Measurements from ENCODE around the gene GRAP2.
A peak's percentile ranks its signal among the peaks of the same experiment; 100 is the strongest.
"Not testable (repeated sequence)": the region's sequence is repeated elsewhere in the genome, so short reads cannot be mapped to it uniquely, and the experiment has no call there.

Gene GRAP2

GRCh38 chr22:39896313-39896996, 4.4 kb upstream of the GRAP2 start:
- DNase-seq (ENCODE audit: low read depth in 2 of 2, low spot score in 1 of 2) = no peak

DNA sequence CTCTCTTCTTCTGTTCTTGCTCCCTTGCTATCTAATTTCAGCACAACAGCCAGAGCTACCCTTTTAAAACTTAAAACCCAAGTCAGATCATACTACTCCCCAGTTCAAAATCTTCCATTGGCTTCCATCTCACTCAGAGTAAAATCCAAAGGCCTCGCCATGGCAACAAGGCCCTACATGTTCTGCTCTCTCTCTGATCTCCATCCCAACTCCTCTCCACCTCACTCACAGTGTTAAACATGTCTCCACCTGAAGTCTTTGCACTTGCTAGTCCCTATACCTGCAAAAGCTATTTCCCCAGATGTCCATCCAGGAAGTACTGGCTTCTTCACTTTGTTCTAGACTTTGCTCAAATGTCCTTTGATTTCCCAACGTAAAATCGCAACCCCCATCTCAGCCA, 3.0 kb upstream of the GRAP2 start:
- no peak for DNase-seq (ENCODE audit: low read depth in 2 of 2, low spot score in 1 of 2)

GRCh38 chr22:39898997-39899396, 1.9 kb upstream of the GRAP2 start:
- DNase-seq (ENCODE audit: low read depth in 2 of 2, low spot score in 1 of 2) = no peak

GRCh38 chr22:39901565-39902146, 772 bp downstream of the GRAP2 start:
- DNase-seq (ENCODE audit: low read depth in 2 of 2, low spot score in 1 of 2) = no peak

GRCh38 chr22:39904024-39904423, 3.1 kb downstream of the GRAP2 start:
- not testable (repeated sequence) for DNase-seq (ENCODE audit: low read depth in 2 of 2, low spot score in 1 of 2)

- DNase-seq (ENCODE audit: low read depth in 2 of 2, low spot score in 1 of 2) = no peak
Observed at GRCh38 chr22:39904862-39905261, 4.0 kb downstream of the GRAP2 start.

GRCh38 chr22:39905687-39906086, 4.8 kb downstream of the GRAP2 start:
- no peak for DNase-seq (ENCODE audit: low read depth in 2 of 2, low spot score in 1 of 2)

GRCh38 chr22:39906207-39906606, 5.3 kb downstream of the GRAP2 start:
- no peak for DNase-seq (ENCODE audit: low read depth in 2 of 2, low spot score in 1 of 2)

- DNase-seq (ENCODE audit: low read depth in 2 of 2, low spot score in 1 of 2) = no peak
Observed at GRCh38 chr22:39907047-39907446, 6.2 kb downstream of the GRAP2 start.

- no peak for DNase-seq (ENCODE audit: low read depth in 2 of 2, low spot score in 1 of 2)
Observed at GRCh38 chr22:39907605-39908097, 6.8 kb downstream of the GRAP2 start.

GRCh38 chr22:39908136-39908535, 7.3 kb downstream of the GRAP2 start:
- no peak for DNase-seq (ENCODE audit: low read depth in 2 of 2, low spot score in 1 of 2)

GRCh38 chr22:39908737-39909136, 7.9 kb downstream of the GRAP2 start:
- DNase-seq (ENCODE audit: low read depth in 2 of 2, low spot score in 1 of 2) = no peak

DNA sequence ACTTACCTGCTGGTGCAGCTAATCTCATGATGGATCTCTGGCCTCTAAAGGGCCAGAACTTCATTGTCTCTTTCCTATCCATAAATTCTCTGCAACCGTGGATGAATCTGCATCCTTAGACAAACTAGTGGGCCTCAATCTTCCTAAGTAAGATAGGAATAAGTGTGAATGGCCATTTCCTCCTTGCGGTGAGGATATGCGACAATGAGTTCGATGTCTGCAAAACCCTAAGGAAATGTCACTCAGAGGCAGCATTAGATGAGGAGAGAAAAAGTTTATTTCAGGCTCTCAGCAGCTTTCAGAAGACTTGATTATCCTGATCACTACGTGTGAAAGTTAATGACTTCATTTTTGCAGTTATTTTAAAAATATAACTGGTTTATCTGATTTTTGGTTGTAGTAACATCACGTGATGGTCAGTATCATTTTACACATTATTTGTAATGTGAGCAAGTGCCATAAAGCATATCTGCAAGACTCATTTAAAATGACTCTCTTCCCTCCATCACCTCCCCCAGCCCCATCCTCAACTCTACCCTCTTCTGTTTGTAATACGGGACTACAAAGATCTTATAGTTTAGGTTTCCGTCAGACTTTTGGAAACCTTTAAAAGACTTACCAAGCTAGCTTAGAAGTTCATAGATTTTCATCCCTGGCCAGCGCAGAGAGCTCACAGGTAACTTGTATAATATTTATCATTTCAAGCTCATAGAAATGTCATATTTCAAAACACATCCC, 10.2 kb downstream of the GRAP2 start:
- DNase-seq (ENCODE audit: low read depth in 2 of 2, low spot score in 1 of 2) = no peak

DNA sequence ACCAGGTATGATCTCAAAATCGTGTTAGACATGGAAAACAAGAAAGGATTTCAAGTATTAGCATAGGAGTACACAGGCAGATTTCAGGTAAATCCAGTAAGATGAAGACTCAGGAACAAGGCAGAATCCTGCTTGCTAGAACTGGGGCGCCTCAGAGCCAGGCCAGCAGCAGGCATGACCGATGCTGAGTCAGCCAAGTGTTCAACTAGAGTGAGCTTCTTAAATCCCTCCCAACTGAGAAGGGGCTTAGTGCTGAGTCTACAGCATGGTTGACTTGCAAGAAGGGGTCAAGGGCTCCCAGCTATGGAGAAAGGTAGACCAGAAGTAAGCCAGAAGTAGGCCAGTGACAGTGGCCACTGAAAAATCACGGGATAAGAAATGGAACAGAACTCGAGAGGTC, 12.4 kb downstream of the GRAP2 start:
- DNase-seq (ENCODE audit: low read depth in 2 of 2, low spot score in 1 of 2) = no peak

DNA sequence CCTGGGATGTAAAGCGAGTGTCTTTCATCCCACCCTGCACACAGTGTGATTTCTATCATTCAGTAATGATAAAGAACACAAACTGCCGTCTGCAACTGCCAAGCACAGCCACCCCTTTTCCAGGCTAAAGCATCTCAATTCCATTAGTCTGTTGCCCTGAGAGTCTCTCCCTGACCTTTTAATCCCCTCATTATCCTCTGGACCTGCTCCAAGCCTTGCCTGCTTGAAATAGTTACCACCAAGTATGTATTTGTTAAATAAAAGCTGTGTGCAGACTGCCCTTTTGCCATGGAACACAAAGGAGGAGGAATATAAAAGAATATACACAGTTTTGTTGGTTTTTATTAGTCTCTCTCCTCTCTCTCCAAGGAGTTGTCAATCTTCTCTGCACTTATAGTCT, 13.0 kb downstream of the GRAP2 start:
- no peak for DNase-seq (ENCODE audit: low read depth in 2 of 2, low spot score in 1 of 2)

GRCh38 chr22:39914584-39914983, 13.7 kb downstream of the GRAP2 start:
- DNase-seq (ENCODE audit: low read depth in 2 of 2, low spot score in 1 of 2) = no peak

GRCh38 chr22:39915295-39915726, 14.4 kb downstream of the GRAP2 start:
- DNase-seq (ENCODE audit: low read depth in 2 of 2, low spot score in 1 of 2) = no peak

- no peak for DNase-seq (ENCODE audit: low read depth in 2 of 2, low spot score in 1 of 2)
Observed at GRCh38 chr22:39916496-39916895, 15.6 kb downstream of the GRAP2 start.

GRCh38 chr22:39917197-39917643, 16.3 kb downstream of the GRAP2 start:
- no peak for DNase-seq (ENCODE audit: low read depth in 2 of 2, low spot score in 1 of 2)

DNA sequence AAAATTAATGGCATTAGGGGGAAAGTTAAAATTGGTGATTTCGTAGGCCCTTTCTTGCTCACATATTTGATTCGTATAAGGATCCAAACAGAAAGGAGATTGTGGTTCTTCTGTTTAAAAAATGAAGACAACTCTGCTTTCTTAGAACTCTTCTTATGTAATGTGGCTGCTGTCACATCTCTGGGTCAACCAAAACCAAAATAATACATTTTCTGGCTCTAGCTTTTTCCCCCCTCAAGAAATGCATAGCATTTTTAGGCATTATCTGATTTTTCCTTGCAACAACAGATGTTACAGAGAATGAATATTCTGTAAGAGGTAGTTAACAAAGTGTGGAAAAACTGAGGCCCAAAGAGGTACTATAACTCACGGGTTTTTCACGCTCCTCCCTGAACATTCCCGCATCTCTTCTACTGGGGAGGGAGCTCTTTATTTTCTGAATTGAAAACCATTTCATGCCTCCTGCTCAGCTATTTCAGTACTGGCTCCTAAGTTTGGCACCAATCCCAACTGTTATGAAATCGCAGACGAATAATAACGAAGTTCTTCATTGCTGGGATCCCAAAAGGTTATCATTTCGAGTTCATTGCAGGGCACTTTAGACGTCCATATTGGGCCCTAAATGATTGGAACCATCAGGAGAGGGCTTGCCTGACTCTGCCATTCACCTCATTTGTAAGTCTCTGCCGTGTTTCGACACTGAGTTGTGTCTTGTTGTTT, 17.1 kb downstream of the GRAP2 start:
- DNase-seq (ENCODE audit: low read depth in 2 of 2, low spot score in 1 of 2) = no peak

DNA sequence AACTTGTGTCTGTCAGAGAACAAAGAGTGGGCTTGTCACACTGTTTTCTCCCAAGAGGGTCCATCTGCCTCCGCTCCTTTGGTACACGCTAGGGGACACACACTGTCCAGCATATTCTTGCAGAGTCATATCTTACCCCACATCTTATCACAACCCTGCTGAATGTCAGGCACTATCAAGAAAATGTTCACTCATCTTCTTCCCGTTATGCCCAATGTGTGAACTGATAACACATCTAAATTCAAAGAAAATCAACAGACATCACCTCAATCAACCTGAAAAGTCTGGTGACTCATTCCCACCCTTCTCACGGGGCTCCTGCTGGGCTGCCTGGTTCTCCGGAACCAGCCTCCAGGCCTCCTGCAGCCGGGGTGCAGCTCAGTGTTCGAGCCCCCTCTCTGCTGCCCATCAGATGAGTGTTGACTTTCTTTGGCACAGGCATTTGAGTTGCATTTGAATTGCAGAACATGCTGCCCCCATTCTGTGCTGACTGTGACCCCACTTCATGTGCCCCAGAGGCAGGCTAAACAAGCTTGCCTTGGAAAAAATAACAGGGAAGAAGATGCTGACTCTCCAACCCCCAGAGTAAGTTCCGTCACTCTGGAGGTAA, 19.4 kb downstream of the GRAP2 start:
- peak in 1 of 2 donors; percentile 42 for DNase-seq (ENCODE audit: low read depth in 2 of 2, low spot score in 1 of 2)
